NAMALWA (cell line): ENCODE data around the gene CD99L2.
A peak's percentile ranks its signal among the peaks of the same experiment; 100 is the strongest.
"Not testable (repeated sequence)": the region's sequence is repeated elsewhere in the genome, so short reads cannot be mapped to it uniquely, and the experiment has no call there.

ENCODE experiments used
- DNase-seq: peaks from one replicate; pipeline ENCODE4 v3.0.0-alpha.2; 2015; ENCODE audit warnings: low spot score

CD99L2 gene

DNA sequence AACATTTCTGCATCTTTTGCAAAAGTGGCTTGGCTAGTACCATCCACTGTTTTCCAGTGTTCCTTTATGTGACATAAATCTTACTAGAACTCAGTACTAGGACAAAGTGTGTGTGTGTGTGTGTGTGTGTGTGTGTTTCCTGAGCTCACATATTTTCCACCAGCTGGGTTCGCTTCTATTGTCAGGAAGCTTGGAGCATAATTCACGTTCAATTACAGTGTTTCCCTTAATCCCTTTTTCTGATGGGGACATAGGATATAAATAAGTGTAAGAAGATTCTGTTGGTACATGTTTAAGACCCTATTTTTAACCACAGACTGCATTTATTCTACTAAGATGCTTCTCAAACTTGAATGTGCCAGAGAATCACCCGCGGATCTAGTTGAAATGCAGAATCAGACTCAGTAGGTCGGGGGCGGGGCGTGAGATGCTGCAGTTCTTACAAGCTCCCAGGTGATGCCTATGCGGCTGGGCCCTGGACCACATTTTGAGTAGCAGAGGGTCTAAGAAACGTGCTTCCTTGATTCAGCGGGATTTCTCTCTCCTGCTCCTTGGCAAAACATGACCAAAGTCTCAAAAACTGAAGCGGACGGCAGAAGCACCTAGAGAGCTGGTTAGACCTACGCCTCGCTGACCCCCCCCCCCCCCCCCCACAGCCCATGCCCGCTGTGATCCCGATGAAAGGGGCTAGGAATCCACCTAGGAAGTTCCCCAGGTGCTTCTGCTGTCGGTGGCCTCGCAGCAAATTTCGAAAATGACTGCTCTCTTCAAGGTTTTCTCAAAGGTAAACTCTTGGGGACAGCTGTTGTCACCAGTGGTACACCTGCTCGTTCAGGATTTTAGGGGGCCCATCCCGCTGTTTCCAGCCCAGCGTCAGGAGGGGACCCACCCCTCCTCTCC lies 797 bp downstream of the CD99L2 start:
- peak; percentile 40 for DNase-seq

DNA sequence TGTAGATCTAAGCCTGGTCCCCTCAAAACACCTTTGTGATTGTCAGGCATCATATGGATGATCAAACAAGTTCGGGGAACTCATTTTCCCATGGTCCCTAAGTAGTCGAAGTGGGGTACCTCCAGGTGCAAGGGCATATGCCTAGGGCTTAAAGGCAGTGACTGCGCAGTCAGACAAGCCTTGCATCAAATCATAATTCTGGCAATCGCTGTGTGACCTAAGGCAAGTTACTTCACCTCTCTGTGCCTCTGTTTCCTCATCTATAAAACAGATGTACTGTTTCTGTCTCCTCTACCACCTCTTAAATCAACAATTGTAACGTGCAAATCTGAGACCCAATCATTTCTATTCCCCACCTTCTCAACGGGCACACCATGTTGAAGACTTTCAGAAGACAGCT lies 1.8 kb downstream of the CD99L2 start:
- no peak for DNase-seq

DNA sequence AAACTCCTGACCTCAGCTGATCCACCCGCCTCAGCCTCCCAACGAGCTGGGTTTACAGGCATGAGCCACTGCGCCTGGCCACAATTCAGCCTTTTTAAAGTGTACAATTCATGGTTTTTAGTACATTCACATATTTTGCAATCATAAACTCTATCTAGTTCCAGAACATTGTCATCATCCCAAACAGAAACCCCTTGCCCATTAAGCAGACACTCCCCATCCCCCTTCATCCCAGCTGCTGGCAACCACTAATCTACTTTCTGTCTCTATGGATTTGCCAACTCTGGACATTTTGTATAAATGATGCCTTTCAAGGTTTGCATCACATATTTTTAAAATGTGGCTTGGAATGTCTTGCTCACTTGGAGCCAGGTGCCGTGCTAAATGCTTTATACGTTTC lies 4.5 kb downstream of the CD99L2 start:
- DNase-seq = no peak

DNA sequence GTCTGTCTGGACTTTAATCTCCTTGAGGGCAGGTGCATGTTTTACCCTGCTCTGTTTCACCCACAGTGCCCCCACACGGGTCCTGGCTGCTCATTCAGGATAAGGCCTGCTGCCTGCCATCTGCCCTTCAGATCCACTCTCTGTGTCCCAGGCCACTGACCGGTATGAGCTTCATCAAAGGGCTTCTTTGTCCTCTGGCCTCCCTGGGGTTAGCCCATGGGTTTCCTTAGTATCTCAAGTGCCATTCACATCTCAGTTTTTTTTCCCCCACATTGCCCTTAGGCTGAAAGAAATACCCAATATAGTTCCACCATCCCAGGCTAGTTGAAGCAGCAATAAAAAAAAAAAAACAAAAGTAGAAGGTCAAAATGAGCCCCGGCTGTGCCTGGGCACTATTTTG lies 9.3 kb downstream of the CD99L2 start:
- no peak for DNase-seq

DNA sequence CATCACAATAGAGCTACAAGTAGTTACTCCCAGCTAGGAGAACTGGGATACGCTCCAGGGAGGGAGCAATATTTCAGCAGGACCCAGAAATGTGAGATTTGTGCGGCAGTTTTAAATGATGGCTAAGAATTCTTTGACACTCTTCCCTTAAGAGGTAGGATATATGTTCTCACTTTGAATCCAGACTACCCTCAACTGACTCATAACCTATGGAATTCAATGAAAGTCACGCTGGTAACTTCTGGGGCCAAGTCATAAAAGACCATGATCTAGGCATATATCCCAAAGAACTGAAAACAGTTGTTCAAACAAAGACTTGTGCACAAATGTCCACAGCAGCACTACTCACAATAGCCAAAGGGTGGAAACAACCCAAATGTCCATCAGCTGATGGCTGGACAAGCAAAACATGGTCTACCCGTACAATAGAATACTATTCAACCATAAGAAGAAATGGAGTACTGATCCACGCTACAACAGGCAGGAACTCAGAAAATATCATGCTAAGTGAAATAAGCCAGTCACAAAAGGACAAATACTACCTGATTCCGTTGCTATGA lies 10.5 kb downstream of the CD99L2 start:
- no peak for DNase-seq

DNA sequence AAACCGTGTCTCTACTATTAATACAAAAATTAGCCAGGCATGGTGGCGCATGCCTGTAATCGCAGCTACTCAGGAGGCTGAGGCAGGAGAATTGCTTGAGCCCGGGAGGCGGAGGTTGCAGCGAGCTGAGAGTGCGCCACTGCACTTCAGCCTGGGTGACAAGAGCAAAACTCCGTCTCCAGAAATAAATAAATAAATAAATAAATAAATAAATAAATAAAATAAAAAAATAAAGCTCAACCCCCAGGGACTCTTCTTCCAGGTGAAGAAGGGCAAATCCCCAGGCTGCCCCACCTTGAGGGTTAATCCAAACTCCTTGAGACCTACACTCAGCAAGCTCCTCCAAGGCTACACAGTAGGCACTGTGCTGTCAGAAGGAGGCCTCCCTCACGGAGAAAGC lies 11.2 kb downstream of the CD99L2 start:
- DNase-seq = not testable (repeated sequence)

DNA sequence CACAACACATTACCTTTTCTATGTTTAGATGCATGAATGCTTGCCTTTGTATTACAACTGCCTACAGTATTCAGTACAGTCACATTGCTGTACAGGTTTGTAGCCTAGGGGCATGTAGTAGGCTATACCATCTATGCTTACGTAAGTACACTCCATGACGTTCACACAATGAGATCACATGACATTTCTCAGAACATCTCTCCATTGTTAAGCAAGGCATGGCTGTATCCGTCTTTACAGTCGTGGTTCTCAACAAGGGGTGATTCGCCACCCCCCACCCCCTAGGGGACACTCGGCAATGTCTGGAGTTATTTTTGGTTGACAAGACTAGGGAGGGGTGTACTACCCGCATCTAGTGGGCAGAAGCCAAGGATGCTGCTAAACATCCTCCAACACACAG lies 12.1 kb downstream of the CD99L2 start:
- no peak for DNase-seq

DNA sequence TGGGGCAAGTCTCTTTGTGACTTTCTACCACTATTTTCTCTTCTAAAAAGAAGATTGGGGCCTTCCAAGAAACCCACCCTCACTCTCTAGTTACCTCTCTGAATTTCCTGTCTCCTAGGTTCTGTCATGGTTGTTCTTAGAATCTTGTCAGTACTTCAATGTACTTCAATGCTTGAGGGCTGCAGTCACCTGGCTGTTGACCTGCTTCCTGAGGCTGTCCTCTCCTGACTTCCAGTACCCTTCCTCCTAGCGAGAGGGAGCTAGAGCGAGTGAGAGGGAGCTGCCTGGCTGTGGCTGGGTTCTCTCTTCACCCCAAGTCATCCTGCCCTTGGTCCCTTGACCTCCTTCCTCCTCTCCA lies 17.7 kb downstream of the CD99L2 start:
- no peak for DNase-seq

DNA sequence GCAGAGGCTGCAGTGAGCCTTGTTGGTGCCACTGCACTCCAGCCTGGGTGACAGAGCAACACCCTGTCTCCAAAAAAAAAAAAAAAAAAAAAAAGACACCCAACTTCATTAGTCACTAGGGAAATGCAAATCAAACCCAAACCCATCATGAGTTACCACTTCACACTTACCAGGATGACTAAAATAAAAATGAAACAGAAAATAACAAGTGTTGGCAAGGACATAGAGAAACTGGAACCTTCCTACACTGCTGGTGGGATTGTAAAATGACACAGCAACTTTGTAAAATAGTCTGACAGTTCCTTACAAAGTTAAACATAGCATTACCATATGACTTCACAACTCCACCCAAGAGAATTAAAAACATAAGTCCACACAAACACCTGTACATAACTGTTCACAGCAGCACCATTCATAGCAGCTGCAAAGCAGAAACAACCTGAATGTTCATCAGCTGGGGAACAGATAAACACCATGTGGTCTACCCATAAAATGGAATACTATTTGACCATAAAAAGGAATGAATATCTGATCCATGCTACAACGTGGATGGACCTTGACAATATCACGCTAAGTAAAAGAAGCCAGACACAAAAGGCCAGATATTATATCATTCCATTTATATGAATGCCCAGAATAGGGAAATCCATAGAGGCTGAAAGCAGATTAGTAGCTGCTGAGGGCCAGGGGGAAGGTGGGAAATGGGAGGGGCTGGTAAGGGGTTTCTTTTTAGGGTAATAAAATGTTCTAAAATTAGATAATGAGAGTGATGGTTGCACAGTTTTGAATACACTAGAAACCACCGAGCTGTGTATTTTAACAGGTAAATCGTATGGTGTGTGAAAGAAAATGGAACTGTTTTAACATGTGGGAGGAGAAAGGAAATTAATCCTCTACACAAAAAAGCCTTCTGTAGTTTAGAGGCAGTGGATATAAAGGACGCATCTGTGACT lies 18.3 kb downstream of the CD99L2 start:
- peak; percentile 20 for DNase-seq

DNA sequence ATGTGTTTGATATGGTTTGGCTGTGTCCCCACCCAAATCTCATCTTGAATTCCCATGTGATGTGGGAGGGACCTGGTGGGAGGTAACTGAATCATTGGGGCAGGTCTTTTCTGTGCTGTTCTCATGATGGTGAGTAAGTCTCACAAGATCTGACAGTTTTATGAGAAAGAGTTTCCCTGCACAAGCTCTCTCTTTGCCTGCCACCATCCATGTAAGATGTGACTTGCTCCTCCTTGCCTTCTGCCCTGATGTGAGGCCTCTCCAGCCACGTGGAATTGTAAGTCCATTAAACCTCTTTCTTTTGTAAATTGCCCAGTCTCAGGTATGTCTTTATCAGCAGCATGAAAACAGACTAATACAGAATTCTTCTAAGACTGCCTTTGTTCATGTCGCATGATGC lies 22.8 kb downstream of the CD99L2 start:
- not testable (repeated sequence) for DNase-seq

DNA sequence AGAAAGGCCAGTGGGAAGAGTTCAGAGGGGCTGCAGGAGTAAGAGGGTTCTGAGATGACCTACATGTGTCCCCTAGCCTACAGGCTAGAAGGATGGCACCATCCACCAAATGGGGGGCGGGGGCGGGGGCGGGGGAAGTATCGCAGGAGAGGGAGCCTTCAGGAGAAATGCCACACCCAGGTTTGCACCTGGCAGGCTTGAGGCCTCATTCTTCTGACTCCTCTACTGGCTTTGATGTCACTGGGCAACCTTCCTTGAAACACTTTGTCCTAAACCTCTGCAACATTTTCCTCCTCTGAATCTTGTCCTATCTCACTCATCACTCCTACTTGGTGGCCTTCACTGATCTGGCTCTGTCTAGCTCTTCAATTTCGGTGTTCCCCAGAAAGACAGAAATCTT lies 24.0 kb downstream of the CD99L2 start:
- DNase-seq = no peak

DNA sequence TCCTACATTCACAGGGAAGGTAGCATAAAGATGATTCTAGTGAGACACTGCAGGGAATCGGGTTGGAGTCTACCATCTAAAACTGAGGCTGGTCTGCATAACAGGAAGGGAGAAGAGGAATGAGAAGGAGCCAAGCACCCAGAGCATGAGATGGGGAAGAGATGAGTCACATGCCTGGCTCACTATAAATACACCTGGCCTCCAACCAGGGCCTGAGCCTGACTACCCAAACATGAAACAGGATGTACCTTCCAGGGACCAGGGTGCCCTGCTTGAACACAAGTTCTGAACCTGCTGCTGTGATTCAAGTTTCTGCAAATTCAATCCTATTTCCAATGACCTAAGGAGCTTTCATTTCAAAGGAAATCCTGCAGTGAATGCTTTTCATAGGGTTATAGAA lies 24.9 kb downstream of the CD99L2 start:
- DNase-seq = no peak

DNA sequence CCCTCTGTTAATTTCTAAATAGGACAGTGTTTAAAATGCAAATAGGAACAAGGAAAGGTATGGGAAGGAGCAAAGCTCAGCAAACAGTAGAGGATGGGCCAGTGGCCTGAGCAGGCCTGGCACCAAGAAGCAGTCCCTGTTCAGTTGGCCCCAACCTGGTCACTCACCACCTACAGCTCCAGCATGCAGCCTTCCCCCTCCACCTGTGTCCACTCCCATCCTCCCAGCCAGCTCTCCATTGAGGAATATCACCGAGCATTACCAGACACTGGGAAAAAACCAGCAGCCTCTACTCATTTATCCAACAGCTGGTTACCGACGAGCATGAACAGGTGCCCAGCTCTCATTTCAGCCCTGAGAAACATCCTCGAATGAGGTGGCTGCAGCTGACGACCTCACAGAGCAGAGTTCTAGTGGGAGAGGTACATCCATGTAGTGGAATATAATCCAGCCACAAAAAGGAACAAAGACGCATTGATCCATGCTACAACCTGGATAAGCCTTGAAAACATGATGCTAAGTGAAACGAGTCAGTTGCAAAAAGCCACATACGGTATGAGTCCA lies 25.6 kb downstream of the CD99L2 start:
- no peak for DNase-seq

DNA sequence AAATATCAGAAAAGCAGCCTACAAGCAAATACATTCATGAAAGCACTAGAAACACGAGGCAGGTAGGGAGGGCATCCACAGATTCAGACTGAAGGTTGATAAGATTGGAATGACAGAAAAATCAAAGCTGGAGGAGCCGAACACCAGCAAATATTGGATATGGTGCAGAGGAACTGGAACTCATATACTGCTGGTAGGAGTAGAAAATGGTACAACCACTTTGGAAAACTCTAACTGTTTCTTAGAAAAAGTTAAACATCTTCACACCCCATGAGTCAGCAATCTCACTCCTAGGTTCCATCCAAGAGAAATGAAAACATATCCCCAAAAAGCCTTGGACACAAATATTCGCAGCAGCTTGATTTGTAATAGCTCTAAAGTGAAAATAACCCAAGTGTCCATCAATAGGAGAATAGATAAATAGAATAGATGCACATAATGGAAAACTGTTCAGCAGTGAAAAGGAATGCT lies 27.1 kb downstream of the CD99L2 start:
- no peak for DNase-seq

DNA sequence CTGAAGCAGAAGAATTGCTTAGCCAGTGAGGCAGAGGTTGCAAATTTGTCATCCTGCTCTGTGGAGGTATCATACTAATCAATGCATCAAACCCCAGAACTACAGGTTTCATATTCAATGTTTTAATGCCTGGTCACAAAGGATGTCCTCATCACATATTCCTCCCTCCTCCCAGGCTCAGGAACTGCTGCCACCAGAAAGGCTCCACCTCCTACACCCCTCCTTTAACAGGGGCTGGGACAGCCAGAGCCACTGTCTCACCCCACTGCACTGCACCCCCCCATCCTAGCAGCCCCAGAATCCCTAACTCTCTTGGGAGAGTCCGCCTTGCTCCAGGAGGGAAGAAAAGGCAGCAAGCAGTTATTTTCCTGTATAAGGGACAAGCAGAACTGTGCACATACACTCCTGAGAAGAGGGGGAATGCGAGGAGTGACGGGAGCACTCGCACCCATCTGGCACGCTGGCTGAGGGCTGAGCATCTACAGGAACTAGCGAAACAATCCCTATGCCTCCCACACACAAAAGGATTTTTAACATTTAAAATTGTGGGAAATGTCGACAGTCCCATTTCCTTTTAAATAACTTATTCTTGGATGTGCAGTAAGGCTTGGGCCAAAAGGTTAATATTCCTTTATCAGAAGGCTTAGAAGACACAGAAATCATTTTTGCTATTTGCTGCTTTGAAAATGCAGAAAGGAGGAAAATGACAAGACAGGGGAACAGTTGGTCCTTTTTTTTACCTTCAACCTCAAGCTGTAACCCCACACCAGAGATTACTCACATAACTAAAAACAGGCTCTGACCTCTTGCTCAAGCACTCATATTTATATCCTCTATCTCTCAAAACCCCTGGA lies 27.8 kb downstream of the CD99L2 start:
- DNase-seq = no peak

DNA sequence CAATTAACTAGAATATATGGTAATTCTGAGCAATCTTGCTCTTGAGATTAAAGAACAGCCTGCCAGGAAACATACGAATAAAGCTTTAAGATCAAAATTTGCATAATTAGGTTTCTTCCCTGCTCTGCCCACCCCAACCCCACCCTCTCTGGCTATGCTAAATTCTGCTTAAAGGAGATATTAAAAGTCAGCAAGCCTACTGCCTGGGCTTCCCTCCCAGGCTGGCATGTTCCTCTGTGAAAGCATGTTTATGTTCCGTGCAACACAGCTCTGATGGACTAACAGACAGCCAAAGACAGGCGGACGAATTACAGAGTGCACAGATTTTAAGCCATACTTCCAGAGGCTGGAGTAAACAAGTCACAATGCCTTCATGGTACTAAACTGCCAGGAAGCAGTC lies 28.4 kb downstream of the CD99L2 start:
- no peak for DNase-seq

DNA sequence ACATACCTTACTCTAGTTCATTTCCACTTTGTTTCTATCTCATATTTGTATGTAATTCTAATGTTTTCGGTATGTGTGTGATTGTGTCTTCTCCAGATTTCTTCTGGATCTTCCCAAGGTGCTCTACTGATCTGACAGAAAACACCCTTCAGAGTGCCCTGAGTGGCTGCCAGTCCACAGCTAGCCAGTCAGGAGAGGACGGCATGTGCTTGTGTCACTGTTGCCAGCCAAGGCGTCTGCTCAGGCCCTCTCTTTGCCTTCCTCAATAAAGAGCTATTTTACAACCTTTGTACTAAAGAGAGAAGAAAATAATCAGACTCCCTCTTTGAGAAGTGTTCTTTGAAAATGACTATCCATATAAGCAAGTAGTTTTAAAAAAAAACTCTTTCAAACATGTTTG lies 29.0 kb downstream of the CD99L2 start:
- no peak for DNase-seq

DNA sequence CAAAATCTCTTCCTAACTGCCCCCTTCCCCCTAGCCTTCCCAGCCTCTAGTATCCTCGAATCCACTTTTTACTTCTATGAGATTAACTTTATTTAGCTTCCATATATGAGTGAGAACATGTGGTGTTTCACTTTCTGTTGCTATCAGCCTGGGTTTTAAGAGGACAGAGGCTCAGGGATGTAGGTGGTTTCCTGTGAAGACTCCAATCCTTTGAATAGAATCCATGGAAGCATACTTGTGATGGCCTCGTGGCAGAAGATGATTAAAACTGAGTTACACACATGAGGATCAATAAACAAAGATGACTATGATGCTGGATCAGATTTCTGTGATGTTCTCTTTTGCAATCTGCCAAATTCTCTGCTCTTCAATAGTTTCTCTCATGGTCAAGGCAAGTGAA lies 29.8 kb downstream of the CD99L2 start:
- no peak for DNase-seq

DNA sequence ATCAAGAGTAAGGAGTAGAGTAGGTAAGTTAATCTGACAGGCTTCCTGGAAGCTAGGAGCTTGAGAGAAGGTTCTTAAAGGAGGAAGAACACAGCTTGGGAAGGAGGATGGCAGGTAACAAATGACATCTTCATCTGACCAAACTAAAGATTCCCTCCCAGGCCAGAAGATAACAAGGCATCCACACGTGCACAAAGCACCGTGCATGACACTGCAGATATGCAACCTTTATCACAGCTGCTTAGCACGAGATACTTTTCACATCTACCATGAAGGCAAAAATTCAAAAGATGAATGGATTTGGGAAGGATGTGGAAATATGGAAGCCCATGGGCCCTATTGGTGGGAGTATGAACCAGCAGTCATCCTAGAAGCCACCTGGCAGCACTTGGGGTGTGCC lies 34.3 kb downstream of the CD99L2 start:
- no peak for DNase-seq

DNA sequence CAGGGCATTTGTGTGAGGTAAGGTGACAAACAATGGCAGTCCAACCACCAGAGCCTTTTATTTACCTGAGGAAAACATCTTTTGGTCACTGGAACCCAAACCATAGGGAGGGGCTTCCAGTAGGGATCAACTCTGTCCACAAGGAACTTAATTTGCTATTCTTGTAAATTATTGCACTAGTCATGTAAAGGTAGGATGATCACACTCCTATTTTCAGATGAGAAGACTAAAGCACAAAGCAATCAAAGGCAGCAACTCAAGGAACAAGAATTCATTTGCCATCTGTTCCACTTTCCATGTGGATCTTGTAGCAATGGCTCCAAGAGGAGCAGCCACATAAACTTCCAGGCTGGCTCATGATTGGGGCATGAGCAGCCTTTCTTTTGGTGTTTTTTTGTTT lies 35.3 kb downstream of the CD99L2 start:
- no peak for DNase-seq

DNA sequence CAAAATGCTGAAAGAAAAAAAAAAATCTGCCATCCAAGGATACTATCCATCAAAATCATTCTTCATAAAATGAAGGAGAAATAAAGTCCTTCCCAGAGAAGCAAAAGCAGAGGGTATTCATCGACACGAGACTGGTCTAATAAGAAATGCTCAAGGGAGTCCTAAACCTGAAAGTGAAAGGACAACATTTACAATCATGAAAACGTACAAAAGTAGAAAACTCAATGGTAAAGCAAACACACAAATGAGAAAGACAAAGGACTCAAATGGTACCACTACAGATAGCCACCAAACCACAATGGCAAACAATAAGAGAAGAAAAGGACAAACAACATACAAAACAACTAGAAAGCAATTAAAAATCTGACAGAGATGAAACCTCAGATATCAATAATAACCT lies 41.0 kb downstream of the CD99L2 start:
- DNase-seq = no peak
